GM13977 (cell line): Measurements from ENCODE around the gene ROBO1.

Experiments used
- DNase-seq: peaks from one replicate; pipeline ENCODE4 v3.0.0; 2012; ENCODE audit warnings: low spot score
- CTCF ChIP-seq: IDR thresholded peaks from 2 replicates; pipeline ENCODE4 v1.5.1; 2012; ENCODE audit warnings: mild to moderate bottlenecking, control low read depth; ENCODE audit not compliant: insufficient read depth; ENCODE audit errors: extremely low read depth, missing control alignments
- in situ Hi-C: fragments of 300-500 bp; cut with MboI; formaldehyde crosslinking; loops from one replicate; pipeline ENCODE4 v1.12.0; 2022; ENCODE audit warnings: low sequenced_read_pairs, low pct_unique_long_range_greater_than_20kb, mixed read lengths, inconsistent platforms; ENCODE audit not compliant: unreplicated experiment

ROBO1 gene

GRCh38 chr3:79172241-79172640, 595.6 kb downstream of the ROBO1 start:
- DNase-seq: no peak
- no peak for TF ChIP-seq CTCF
- in situ Hi-C loops: no loop called here

DNA sequence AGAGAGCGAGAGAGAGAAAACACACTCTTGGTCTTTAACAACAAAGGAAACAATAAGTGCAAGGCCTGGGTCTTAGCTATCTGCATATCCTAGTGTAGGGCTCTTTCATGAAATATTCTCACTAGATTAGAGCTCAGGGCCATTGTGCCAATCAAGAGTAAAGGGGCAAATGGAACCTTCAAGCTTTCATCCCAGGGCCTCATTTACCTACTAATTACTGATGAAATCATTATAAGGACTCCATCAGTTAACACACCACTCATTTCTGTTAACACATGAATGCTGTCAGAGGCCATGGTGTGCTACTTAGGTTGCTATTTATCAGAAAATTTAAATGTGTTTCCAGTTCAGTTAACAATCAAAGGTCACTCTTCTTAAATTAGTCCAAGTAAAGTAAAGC, 597.8 kb downstream of the ROBO1 start:
- in situ Hi-C loops: no loop called here
- no peak for DNase-seq
- no peak for TF ChIP-seq CTCF

DNA sequence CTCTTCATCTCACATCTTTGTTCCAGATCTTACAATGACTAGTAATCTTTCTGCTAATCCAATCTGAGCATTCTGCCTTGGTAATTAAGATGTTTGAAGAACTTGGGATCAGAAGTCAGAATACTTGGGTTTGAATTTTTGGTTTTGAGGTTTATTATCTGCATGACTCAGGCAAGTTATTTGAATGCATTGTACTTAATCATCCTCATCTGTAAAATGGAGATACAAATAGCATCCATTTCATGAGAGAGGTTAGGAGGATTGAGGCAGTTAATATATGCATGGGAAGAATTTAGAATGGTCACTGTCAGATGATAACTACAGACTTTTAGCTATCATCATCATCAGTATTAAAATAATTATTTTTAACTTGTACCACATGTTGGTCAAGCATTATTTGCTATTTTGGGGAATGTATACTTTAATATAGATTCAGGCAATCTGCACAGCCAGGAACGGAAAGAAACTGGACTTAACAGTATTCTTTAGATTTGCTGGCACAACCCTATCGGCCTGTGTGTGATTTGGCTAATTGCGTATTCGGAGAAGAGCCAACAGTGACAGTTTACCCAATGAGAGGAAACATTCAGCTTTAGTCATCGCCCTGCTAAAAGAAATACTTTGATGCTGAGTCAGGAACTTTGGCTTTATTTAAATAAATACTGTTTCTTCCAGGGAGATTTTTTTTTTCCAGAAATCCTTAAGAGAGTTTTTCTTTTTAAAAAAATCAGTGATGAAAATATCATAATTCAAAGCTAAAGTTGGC, 600.0 kb downstream of the ROBO1 start:
- TF ChIP-seq CTCF: no peak
- no peak for DNase-seq
- in situ Hi-C loops: no loop called here

DNA sequence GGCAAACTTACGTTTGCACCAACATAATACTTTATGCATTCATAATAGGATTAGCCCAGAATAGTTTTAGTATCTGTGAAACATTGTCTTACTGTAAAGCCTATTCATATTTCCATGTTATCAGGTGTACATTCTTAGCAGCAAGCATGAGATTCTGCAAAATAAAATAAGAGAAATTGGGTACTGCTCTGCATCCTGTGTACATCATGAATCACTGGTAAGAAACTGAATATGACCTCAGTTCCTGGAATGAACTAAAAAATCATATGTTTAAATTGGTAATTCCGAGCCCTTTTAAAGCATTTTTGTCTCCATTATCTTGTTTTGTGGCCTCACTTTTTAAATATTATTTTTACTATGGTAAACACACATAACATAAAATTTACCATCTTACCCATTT, 605.1 kb downstream of the ROBO1 start:
- DNase-seq: no peak
- in situ Hi-C loops: no loop called here
- TF ChIP-seq CTCF: no peak

DNA sequence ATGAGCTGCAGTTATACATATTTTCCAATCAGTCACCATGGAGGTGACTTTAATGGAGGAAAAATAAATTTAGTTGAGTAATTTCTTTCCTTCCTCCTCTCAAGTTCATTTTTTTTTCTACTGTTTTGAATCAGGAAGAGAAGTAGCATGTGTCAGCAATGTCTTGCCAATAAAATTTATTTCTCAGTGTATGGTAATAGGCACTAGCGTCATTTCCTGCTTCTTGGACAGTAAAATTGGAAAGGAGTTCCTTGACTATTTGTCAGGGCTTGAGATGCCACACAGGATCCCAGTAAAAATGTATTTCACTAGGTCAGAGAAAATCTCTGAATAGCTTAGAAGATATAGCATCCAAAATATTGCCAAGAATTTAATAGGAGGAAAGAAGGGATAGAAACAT, 605.9 kb downstream of the ROBO1 start:
- in situ Hi-C loops: no loop called here
- DNase-seq: no peak
- no peak for TF ChIP-seq CTCF

- no peak for TF ChIP-seq CTCF
- in situ Hi-C loops: no loop called here
- no peak for DNase-seq
These were observed 607.4 kb downstream of the ROBO1 start for GRCh38 chr3:79160421-79160820.

- TF ChIP-seq CTCF: no peak
- in situ Hi-C loops: no loop called here
- no peak for DNase-seq
These were observed 608.1 kb downstream of the ROBO1 start for GRCh38 chr3:79159736-79160135.
